ENCODE measurements around the gene ASPA. TPM values are rescaled to one million over a fixed set of nuclear protein-coding genes. Genes with fewer than 3 reads are reported as not detected.

ASPA gene
- total and polyA plus RNA-seq, 2 donors (not counting 3 experiments of a cell fraction or from before 2014, with no cell fraction given) = 0.01 TPM; not detected in 1

DNA sequence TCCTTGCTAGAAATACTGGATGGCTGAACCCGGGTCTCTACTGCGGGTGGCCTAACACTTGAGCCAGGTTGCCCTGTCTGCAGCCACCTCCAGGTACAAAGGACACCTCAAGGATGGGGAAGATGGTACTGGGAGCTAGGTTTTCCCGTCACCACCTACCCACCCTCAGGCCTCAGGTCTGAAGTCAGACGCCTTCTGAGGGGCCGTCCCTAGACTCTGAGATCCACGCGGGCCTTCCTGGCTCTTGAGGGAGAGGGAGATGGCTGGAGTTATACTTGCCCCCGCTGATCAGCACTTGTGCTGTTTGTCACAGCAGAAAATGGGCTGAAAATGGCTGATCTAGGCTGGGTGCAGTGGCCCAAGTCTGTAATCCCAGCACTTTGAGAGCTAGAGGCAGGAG, 71.2 kb downstream of the ASPA start:
- Histone ChIP-seq H3K36me3 (ENCODE audit: control insufficient read depth in 2 of 2, extremely low read depth in 1 of 2, insufficient read depth in 2 of 2, low read length in 2 of 2) (no peaks in the 10 kb centered on the region), H2AFZ (ENCODE audit: low read depth, low read length) (no peak overlapping the region), H3K9ac (replicated peaks; ENCODE audit: extremely low read depth, insufficient read depth, low read length) (no peak overlapping the region), H3K27ac (ENCODE audit: insufficient read depth, low read depth, low read length) (no peak overlapping the region), H3K4me1 (ENCODE audit: control insufficient read depth, extremely low read depth, insufficient read depth, low read length) (no peaks in the 10 kb centered on the region), H3K9me3 (replicated peaks; ENCODE audit: control insufficient read depth, insufficient read depth, low read length) (no peaks in the 10 kb centered on the region), H3K4me2 (ENCODE audit: insufficient read depth, low read length) (no peak overlapping the region), H3K79me2 (ENCODE audit: control insufficient read depth, insufficient read depth, low read length) (no peaks in the 10 kb centered on the region), H3K4me3 (replicated peaks in 1 of 3; ENCODE audit: insufficient read depth in 1 of 3, low read depth in 1 of 3, low read length in 3 of 3) (no peak overlapping the region), H4K20me1 (replicated peaks; ENCODE audit: control insufficient read depth, extremely low read depth, insufficient read depth, low read length) (no peaks in the 10 kb centered on the region), H3K9me1 (replicated peaks; ENCODE audit: control insufficient read depth, extremely low read depth, insufficient read depth, low read length) (no peaks in the 10 kb centered on the region), H3K27me3 (ENCODE audit: control insufficient read depth in 2 of 2, insufficient read depth in 2 of 2, low read length in 2 of 2) (no peaks in the 10 kb centered on the region)
- TF ChIP-seq POLR2A (IDR thresholded peaks at IDR 0.05; ENCODE audit: low read depth, low read length) (no peak), POLR2AphosphoS5 (IDR thresholded peaks at IDR 0.05; ENCODE audit: insufficient read depth, low read depth, low read length) (no peak), FOS (IDR thresholded peaks at IDR 0.05; ENCODE audit: borderline replicate concordance, insufficient read depth, low read length) (no peak), MYC (IDR thresholded peaks at IDR 0.05; ENCODE audit: low read depth, low read length) (no peak), JUN (IDR thresholded peaks at IDR 0.05; ENCODE audit: borderline replicate concordance, insufficient read depth, insufficient read length, low read depth) (no peak), EZH2 (IDR thresholded peaks at IDR 0.05; ENCODE audit: borderline replicate concordance, low read depth, low read length, severe bottlenecking) (no peak), GATA2 (IDR thresholded peaks at IDR 0.05; ENCODE audit: insufficient read depth, insufficient read length, low read depth, low read length) (no peak)
- TF ChIP-seq, protein P1, sequence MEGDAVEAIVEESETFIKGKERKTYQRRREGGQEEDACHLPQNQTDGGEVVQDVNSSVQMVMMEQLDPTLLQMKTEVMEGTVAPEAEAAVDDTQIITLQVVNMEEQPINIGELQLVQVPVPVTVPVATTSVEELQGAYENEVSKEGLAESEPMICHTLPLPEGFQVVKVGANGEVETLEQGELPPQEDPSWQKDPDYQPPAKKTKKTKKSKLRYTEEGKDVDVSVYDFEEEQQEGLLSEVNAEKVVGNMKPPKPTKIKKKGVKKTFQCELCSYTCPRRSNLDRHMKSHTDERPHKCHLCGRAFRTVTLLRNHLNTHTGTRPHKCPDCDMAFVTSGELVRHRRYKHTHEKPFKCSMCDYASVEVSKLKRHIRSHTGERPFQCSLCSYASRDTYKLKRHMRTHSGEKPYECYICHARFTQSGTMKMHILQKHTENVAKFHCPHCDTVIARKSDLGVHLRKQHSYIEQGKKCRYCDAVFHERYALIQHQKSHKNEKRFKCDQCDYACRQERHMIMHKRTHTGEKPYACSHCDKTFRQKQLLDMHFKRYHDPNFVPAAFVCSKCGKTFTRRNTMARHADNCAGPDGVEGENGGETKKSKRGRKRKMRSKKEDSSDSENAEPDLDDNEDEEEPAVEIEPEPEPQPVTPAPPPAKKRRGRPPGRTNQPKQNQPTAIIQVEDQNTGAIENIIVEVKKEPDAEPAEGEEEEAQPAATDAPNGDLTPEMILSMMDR (IDR thresholded peaks at IDR 0.05; ENCODE audit: extremely low read depth in 1 of 2, insufficient read depth in 1 of 2, low read depth in 1 of 2, low read length in 2 of 2) = no peak
- TF ChIP-seq, protein P2, sequence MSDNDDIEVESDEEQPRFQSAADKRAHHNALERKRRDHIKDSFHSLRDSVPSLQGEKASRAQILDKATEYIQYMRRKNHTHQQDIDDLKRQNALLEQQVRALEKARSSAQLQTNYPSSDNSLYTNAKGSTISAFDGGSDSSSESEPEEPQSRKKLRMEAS (IDR thresholded peaks at IDR 0.05; ENCODE audit: insufficient read depth, insufficient read length) = no peak
- no TSS peak for BruUV-seq (replicated peaks)
- intact Hi-C loops (cut with micrococcal nuclease) = no loop called here
- no peak for FAIRE-seq
- POLR2A ChIA-PET = interaction anchor here (0.6 kb wide), 1 partner anchor 65 kb away, joined by 6 read pairs; no protein-coding TSS in a partner anchor
- CTCF ChIA-PET = no interaction called here
- dilution Hi-C loops (cut with MboI; ENCODE audit: extremely low pct_ligation_motif_present, low sequenced_read_pairs) = no loop called here
- no peak for DNase-seq (ENCODE audit: low read depth, low spot score)

All from endothelial cell of umbilical vein (primary cell).